8988T (cell line): Measurements from ENCODE around the gene BLNK.

Experiments
- DNase-seq: peaks from one replicate; pipeline ENCODE4 v3.0.0; 2011

BLNK gene

GRCh38 chr10:96260014-96260413, 11.4 kb downstream of the BLNK start:
- DNase-seq: no peak

GRCh38 chr10:96259150-96259549, 12.2 kb downstream of the BLNK start:
- no peak for DNase-seq

- DNase-seq: no peak
Measured at GRCh38 chr10:96257944-96258343, 13.4 kb downstream of the BLNK start.

- no peak for DNase-seq
Measured at GRCh38 chr10:96255549-96256333, 15.6 kb downstream of the BLNK start.

- DNase-seq: no peak
Measured at GRCh38 chr10:96254976-96255375, 16.4 kb downstream of the BLNK start.

GRCh38 chr10:96252730-96253129, 18.6 kb downstream of the BLNK start:
- DNase-seq: no peak

- DNase-seq: no peak
Measured at GRCh38 chr10:96250349-96250748, 21.0 kb downstream of the BLNK start.

- no peak for DNase-seq
Measured at GRCh38 chr10:96249264-96249663, 22.1 kb downstream of the BLNK start.

- DNase-seq: no peak
Measured at GRCh38 chr10:96244354-96244753, 27.0 kb downstream of the BLNK start.

- no peak for DNase-seq
Measured at GRCh38 chr10:96243296-96243695, 28.1 kb downstream of the BLNK start.

GRCh38 chr10:96242822-96243221, 28.5 kb downstream of the BLNK start:
- no peak for DNase-seq

- no peak for DNase-seq
Measured at GRCh38 chr10:96238646-96239623, 32.4 kb downstream of the BLNK start.

- no peak for DNase-seq
Measured at GRCh38 chr10:96236876-96237275, 34.5 kb downstream of the BLNK start.

GRCh38 chr10:96236090-96236478, 35.3 kb downstream of the BLNK start:
- DNase-seq: no peak

GRCh38 chr10:96235326-96236089, 35.9 kb downstream of the BLNK start:
- DNase-seq: no peak

- DNase-seq: no peak
Measured at GRCh38 chr10:96233959-96234358, 37.4 kb downstream of the BLNK start.

GRCh38 chr10:96230527-96230926, 40.8 kb downstream of the BLNK start:
- no peak for DNase-seq

- peak; percentile 47 for DNase-seq
Measured at GRCh38 chr10:96229568-96230030, 41.8 kb downstream of the BLNK start.

GRCh38 chr10:96228408-96228994, 42.9 kb downstream of the BLNK start:
- no peak for DNase-seq

- DNase-seq: no peak
Measured at GRCh38 chr10:96227206-96227605, 44.2 kb downstream of the BLNK start.

- DNase-seq: no peak
Measured at GRCh38 chr10:96225119-96225518, 46.2 kb downstream of the BLNK start.

GRCh38 chr10:96222908-96223307, 48.5 kb downstream of the BLNK start:
- no peak for DNase-seq

- DNase-seq: no peak
Measured at GRCh38 chr10:96222441-96222840, 48.9 kb downstream of the BLNK start.
